Measurements from ENCODE around the gene MYH6. TPM values are rescaled to one million over a fixed set of nuclear protein-coding genes. Genes with fewer than 3 reads are reported as not detected.
A peak's percentile ranks its signal among the peaks of the same experiment; 100 is the strongest.

Gene MYH6
- total and polyA plus RNA-seq, 8 donors = 0.03 to 1.5 (median 0.05) TPM; not detected in 3

DNA sequence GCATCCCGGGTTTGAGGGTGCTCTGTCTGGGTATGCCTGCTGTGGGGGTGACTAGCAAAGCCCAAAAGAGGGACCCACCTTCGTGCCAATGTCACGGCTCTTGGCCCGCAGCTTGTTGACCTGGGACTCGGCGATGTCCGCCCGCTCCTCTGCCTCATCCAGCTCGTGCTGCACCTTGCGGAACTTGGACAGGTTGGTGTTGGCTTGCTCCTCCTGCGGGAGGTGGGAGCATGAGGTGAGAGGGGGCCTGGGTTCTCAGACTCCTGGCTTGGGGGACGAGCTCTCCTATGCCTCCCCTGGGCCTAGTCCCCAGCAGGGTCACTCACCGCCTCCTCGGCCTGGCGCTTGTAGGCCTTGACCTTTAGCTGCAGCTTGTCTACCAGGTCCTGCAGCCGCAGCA lies 5.6 kb upstream of the MYH6 start:
- no peak for ATAC-seq
- no peaks in the 10 kb centered on the region for H3K9me3 ChIP-seq
- no peaks in the 10 kb centered on the region for H3K36me3 ChIP-seq
- no peaks in the 10 kb centered on the region for H3K4me1 ChIP-seq
- TF ChIP-seq, protein P1, sequence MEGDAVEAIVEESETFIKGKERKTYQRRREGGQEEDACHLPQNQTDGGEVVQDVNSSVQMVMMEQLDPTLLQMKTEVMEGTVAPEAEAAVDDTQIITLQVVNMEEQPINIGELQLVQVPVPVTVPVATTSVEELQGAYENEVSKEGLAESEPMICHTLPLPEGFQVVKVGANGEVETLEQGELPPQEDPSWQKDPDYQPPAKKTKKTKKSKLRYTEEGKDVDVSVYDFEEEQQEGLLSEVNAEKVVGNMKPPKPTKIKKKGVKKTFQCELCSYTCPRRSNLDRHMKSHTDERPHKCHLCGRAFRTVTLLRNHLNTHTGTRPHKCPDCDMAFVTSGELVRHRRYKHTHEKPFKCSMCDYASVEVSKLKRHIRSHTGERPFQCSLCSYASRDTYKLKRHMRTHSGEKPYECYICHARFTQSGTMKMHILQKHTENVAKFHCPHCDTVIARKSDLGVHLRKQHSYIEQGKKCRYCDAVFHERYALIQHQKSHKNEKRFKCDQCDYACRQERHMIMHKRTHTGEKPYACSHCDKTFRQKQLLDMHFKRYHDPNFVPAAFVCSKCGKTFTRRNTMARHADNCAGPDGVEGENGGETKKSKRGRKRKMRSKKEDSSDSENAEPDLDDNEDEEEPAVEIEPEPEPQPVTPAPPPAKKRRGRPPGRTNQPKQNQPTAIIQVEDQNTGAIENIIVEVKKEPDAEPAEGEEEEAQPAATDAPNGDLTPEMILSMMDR (IDR thresholded peaks at IDR 0.05) = no peak
- H3K4me3 ChIP-seq = no peak overlapping the region
- intact Hi-C loops (cut with DNase I) = no loop called here
- H3K27me3 ChIP-seq = peaks cover 0 to 5% of the 10 kb centered on the region in 2 donors
- H3K27ac ChIP-seq = no peak overlapping the region
- peak in 1 of 4 donors; percentile 52 for DNase-seq

DNA sequence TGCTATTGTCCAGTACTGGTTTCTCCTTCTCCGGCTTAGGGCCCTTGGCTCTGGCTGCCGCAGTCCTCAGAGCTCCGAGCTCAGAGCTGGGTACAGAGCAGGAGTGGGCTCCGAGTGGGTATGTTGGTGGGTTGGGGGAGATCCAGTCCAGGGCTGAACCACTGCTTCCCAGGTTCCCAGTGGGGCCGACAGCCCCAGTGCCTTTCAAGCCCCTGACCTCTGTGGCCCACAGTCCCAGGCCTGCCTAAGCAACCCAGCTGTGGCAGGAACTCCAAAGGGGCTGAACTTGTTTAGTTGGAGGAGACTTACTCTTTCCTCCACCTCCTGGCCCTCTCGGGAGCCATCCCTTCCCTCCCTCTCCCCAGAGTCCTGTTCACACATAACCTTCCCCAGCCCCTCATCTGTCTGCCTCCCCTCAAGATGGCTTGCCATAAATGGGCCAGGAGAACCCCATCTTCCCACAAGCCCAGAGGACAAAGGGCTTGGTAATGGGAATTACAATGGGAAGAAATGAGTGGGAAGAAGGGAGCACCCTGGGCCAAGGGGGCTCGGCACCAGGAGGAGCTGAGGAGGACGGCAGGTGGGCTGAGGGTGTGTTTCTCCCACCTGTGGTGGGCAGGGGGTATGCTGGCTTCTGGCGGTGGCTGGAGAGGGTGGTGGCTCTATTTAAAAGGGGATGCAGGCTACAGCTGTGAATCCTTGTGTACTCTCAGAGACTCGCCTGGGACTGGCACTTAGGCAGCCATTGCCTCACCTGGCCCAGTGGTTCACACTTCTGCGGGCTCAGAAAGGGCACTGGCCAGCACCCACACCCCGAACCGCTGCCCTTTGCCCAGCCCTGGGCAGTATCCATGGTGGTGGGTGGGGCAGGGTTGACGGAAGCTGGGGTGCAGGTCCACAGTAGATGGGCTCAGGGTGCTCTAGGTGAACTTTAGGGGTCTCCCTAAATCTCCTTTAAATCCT lies 3.8 kb upstream of the MYH6 start:
- Histone ChIP-seq H3K4me1 (no peaks in the 10 kb centered on the region), H3K27me3 (peaks cover 0 to 5% of the 10 kb centered on the region in 2 donors), H3K9me3 (no peaks in the 10 kb centered on the region), H3K4me3 (no peak overlapping the region), H3K36me3 (no peaks in the 10 kb centered on the region), H3K27ac (no peak overlapping the region)
- ATAC-seq = no peak
- intact Hi-C loops (cut with DNase I) = no loop called here
- DNase-seq = peak in 1 of 4 donors; percentile 44
- TF ChIP-seq, protein P1 (IDR thresholded peaks at IDR 0.05) = no peak

DNA sequence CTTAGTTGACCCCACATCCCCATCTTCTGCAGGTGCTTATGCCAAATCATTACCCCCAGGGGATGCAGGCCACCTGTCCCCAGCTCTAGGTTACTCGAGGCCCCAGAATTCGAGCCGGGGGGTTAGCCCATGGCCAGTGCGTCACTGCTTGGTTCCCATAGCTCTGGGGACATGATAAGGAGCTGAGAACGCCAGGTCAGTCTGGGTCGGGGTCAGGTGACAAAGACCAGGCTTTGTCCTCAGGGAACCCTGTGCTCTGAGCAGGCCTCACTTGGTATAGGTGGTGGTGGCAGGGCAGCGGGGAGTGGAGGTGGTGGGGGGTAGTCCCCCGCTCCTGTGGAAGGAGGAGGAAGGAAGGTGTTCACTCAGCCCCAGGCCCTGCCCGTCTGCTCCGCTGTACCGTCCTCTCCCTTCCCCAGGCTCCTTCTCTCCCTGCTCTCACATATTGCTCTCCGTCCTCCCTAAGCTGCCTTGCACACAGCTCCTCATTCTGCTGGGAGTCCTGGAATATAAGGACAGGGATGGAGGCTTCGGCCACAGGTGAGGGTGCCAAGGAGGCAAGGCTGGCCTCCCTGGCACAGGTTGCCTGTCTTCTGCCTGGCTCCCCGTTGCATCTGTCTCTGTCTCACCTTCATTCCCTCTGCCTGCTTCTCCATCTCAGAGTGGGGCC lies 2.0 kb upstream of the MYH6 start:
- H3K36me3 ChIP-seq = no peaks in the 10 kb centered on the region
- intact Hi-C loops (cut with DNase I) = no loop called here
- no peaks in the 10 kb centered on the region for H3K9me3 ChIP-seq
- H3K27ac ChIP-seq = no peak overlapping the region
- no peaks in the 10 kb centered on the region for H3K4me1 ChIP-seq
- peaks cover 0 to 20% of the 10 kb centered on the region in 2 donors for H3K27me3 ChIP-seq
- TF ChIP-seq, protein P1 (IDR thresholded peaks at IDR 0.05) = no peak
- ATAC-seq = no peak
- no peak overlapping the region for H3K4me3 ChIP-seq
- peak in 1 of 4 donors; percentile 51 for DNase-seq

DNA sequence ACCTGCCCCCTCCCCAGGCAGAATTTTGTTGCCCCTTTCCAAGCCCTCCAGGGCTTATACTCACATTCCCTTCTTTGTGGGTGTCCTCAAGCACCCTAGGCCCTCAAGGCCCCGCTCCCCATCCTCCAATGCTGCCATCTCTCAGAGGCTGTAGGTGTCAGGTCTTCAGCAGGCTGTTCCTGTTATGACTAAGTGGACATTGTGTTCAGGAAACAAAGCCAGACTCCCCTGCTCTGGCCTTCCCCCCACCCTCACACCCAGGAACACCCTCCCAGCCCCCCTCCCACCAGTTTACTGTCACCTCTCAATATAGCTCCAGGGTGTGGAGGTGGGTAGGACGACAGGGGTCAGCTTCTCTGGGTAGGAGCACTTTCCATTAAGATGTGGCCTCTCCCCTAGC lies 1.4 kb upstream of the MYH6 start:
- intact Hi-C loops (cut with DNase I) = no loop called here
- Histone ChIP-seq H3K9me3 (no peaks in the 10 kb centered on the region), H3K4me1 (no peaks in the 10 kb centered on the region), H3K27me3 (peaks cover 0 to 21% of the 10 kb centered on the region in 2 donors), H3K4me3 (no peak overlapping the region), H3K36me3 (no peaks in the 10 kb centered on the region), H3K27ac (no peak overlapping the region)
- TF ChIP-seq, protein P1 (IDR thresholded peaks at IDR 0.05) = no peak
- peak in 1 of 4 donors; percentile 34 for DNase-seq
- no peak for ATAC-seq

DNA sequence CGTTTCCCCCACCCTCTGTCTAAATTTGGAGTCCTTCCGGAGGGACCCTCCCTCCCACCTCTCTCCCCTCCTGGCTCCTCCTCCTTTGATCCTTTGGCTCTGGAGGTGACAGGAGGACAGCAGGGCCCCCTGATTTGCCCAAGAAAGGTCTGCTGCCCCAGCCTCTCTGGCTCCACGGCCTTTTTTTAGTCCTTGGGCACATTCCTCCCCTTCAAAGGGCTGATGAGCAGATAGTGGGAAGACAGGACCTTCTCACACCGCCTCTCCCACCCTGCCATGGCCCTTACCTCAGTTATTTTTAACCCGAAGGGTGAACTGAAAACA lies 196 bp upstream of the MYH6 start:
- Histone ChIP-seq H3K4me3 (no peak overlapping the region), H3K4me1 (no peaks in the 10 kb centered on the region), H3K9me3 (no peaks in the 10 kb centered on the region), H3K36me3 (no peaks in the 10 kb centered on the region), H3K27ac (no peak overlapping the region), H3K27me3 (peaks cover 0 to 22% of the 10 kb centered on the region in 2 donors)
- no peak for ATAC-seq
- TF ChIP-seq, protein P1 (IDR thresholded peaks at IDR 0.05) = no peak
- no peak for DNase-seq
- intact Hi-C loops (cut with DNase I) = no loop called here
